ENCODE measurements around the gene TMEM127.

The TMEM127 gene

GRCh38 chr2:96274355-96275056, 8.7 kb upstream of the TMEM127 start:
- H3K4me3 ChIP-seq (replicated peaks; ENCODE audit: low read depth, low read length): no peak overlapping the region
- DNase-seq (ENCODE audit: extremely low read depth, low read depth): no peak
- no peak for TF ChIP-seq CTCF (IDR thresholded peaks at IDR 0.05; ENCODE audit: low read depth, low read length, missing control alignments)

- DNase-seq (ENCODE audit: extremely low read depth, low read depth): no peak
- TF ChIP-seq CTCF (IDR thresholded peaks at IDR 0.05; ENCODE audit: low read depth, low read length, missing control alignments): no peak
Measured at GRCh38 chr2:96273763-96274162, 8.0 kb upstream of the TMEM127 start.

GRCh38 chr2:96271995-96272394, 6.2 kb upstream of the TMEM127 start:
- TF ChIP-seq CTCF (IDR thresholded peaks at IDR 0.05; ENCODE audit: low read depth, low read length, missing control alignments): no peak
- H3K4me3 ChIP-seq (replicated peaks; ENCODE audit: low read depth, low read length): no peak overlapping the region
- no peak for DNase-seq (ENCODE audit: extremely low read depth, low read depth)

More at GRCh38 chr2:96273763-96274162, 8.0 kb upstream of the TMEM127 start:
- H3K4me3 ChIP-seq (replicated peaks; ENCODE audit: low read depth, low read length): no peak overlapping the region

- peak; percentile 47 for TF ChIP-seq CTCF (IDR thresholded peaks at IDR 0.05; ENCODE audit: low read depth, low read length, missing control alignments)
- no peak for DNase-seq (ENCODE audit: extremely low read depth, low read depth)
- H3K4me3 ChIP-seq (replicated peaks; ENCODE audit: low read depth, low read length): peak overlapping the region; percentile 95
Measured at GRCh38 chr2:96267159-96267971, 1.6 kb upstream of the TMEM127 start.

- peak overlapping the region; percentile 95 for H3K4me3 ChIP-seq (replicated peaks; ENCODE audit: low read depth, low read length)
- TF ChIP-seq CTCF (IDR thresholded peaks at IDR 0.05; ENCODE audit: low read depth, low read length, missing control alignments): no peak
- DNase-seq (ENCODE audit: extremely low read depth, low read depth): no peak
Measured at GRCh38 chr2:96265349-96265839, 403 bp downstream of the TMEM127 start.

GRCh38 chr2:96264656-96265348, 995 bp downstream of the TMEM127 start:
- no peak for DNase-seq (ENCODE audit: extremely low read depth, low read depth)
- peak overlapping the region; percentile 95 for H3K4me3 ChIP-seq (replicated peaks; ENCODE audit: low read depth, low read length)
- peak; percentile 60 for TF ChIP-seq CTCF (IDR thresholded peaks at IDR 0.05; ENCODE audit: low read depth, low read length, missing control alignments)

All from HFF-Myc (cell line).